ENCODE results near the gene ECT2. TPM values are rescaled to one million over a fixed set of nuclear protein-coding genes. Genes with fewer than 3 reads are reported as not detected.
"Not testable (repeated sequence)": the region's sequence is repeated elsewhere in the genome, so short reads cannot be mapped to it uniquely, and the experiment has no call there.

The ECT2 gene, protein sequence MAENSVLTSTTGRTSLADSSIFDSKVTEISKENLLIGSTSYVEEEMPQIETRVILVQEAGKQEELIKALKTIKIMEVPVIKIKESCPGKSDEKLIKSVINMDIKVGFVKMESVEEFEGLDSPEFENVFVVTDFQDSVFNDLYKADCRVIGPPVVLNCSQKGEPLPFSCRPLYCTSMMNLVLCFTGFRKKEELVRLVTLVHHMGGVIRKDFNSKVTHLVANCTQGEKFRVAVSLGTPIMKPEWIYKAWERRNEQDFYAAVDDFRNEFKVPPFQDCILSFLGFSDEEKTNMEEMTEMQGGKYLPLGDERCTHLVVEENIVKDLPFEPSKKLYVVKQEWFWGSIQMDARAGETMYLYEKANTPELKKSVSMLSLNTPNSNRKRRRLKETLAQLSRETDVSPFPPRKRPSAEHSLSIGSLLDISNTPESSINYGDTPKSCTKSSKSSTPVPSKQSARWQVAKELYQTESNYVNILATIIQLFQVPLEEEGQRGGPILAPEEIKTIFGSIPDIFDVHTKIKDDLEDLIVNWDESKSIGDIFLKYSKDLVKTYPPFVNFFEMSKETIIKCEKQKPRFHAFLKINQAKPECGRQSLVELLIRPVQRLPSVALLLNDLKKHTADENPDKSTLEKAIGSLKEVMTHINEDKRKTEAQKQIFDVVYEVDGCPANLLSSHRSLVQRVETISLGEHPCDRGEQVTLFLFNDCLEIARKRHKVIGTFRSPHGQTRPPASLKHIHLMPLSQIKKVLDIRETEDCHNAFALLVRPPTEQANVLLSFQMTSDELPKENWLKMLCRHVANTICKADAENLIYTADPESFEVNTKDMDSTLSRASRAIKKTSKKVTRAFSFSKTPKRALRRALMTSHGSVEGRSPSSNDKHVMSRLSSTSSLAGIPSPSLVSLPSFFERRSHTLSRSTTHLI
- total RNA-seq: 7.3 TPM

DNA sequence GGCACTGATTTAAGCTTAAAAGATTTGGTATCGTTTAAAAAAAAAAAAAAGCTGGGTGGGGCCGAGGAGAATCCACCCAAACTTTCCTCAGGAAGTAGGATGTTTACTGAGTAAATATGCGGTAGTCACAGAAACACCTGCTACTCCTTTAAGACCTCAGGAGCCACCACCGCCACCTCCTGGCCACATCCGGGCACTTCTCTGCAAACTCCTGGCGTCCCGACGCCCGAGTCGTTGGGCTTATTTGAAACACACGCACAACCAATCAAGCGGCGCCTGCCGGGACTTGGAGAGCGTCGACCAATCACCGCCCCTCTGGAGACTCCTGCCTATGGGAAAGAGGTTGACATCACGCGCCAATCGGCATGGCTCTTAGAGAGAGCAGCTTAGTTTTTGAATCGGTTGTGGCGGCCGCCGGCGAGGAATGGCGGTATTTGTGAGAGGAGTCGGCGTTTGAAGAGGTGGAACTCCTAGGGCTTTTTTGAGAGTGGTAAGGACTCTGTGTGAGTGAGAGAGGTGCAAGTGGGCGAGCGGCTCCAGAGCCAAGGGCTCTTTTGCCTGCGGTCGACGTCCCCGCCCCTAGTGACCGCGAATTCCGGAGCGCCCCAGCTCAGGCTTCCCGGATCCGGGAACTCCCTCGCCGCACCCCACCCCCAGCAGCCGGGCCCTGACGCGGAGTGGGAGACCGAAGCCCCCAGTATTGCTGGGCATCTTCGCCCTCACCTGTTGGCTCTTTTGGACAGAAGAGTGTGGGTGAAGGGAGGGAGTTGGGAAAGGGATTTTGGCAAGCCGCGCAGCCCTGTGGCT lies at the start of gene ECT2:
TSS of gene ECT2 (plus strand) at position 359 of the 807 bp plus-strand sequence. CDS start 3,805 bp downstream, outside the sequence.
- no peaks in the 10 kb centered on the region for H3K36me3 ChIP-seq (ENCODE audit: control insufficient read depth in 3 of 3, insufficient read depth in 3 of 3, low read length in 3 of 3)
- no peaks in the 10 kb centered on the region for H3K9me3 ChIP-seq (ENCODE audit: control insufficient read depth in 3 of 3, low read length in 3 of 3)
- peaks cover 4 to 7% (median 6%) of the 10 kb centered on the region in 3 donors for H3K4me1 ChIP-seq (ENCODE audit: control insufficient read depth in 3 of 3, insufficient read depth in 3 of 3, low read length in 3 of 3)
- peak within 1 kb of the TSS; percentile 82 to 88 (median 85) for H3K4me3 ChIP-seq (ENCODE audit: low read length in 3 of 3)
- no peaks in the 10 kb centered on the region for H3K27me3 ChIP-seq (ENCODE audit: control insufficient read depth in 3 of 3, insufficient read depth in 3 of 3, low read length in 3 of 3)
- peak within 1 kb of the TSS; percentile 80 to 84 (median 80) for H3K9ac ChIP-seq (ENCODE audit: low read depth in 1 of 3, low read length in 3 of 3)
- H3K27ac ChIP-seq (ENCODE audit: low read depth, low read length): peak within 1 kb of the TSS; percentile 62

DNA sequence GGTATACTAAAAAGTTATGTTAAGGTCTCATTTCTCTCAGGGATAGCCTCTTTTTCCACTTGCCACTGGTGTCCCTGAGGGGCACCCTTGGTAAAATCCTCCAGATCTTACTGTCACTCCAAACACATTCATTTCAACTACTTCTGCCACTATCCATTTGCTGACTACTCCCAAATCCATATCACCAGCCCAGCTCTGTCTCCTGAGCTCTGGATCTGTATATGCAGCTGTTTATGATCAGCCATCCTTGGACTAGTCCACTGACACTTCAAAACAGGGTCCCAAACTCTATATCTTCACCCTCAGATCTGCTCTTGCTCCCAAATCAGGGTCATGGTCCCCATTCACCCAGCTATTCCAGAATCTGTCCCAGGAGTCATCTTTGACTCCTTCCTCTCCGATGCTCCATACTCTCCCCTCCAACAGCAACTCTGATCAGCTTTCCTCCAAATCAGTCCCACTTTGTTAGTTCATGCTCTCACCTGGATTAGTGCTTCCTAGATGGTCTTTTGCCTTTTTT lies 49.5 kb upstream of the ECT2 start:
- peaks cover 0 to 3% (median 0%) of the 10 kb centered on the region in 3 donors for H3K4me1 ChIP-seq (ENCODE audit: control insufficient read depth in 3 of 3, insufficient read depth in 3 of 3, low read length in 3 of 3)
- H3K4me3 ChIP-seq (ENCODE audit: low read length in 3 of 3): no peak overlapping the region

DNA sequence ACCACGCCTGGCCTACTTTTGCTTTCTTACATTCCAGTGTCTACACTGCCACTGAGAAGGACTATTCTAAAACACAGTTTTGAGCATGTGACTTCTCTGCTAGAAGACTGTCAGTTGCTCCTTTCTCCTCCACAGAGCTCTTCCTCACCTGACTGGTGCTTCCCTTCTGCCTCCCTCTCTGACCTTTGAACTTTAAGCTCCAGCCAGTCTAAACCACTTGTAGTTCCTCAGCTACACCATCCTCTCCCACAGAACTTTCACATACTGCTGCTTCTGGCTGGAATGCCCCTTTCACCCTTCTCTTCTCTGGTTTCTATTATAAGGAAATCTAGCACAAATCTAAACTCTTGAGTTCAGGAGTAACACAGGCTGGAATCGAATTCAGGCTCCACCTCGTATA lies 48.8 kb upstream of the ECT2 start:
- no peak overlapping the region for H3K27ac ChIP-seq (ENCODE audit: low read depth, low read length)
- peaks cover 0 to 3% (median 0%) of the 10 kb centered on the region in 3 donors for H3K4me1 ChIP-seq (ENCODE audit: control insufficient read depth in 3 of 3, insufficient read depth in 3 of 3, low read length in 3 of 3)
- no peaks in the 10 kb centered on the region for H3K9me3 ChIP-seq (ENCODE audit: control insufficient read depth in 3 of 3, low read length in 3 of 3)
- no peaks in the 10 kb centered on the region for H3K27me3 ChIP-seq (ENCODE audit: control insufficient read depth in 3 of 3, insufficient read depth in 3 of 3, low read length in 3 of 3)
- H3K9ac ChIP-seq (ENCODE audit: low read depth in 1 of 3, low read length in 3 of 3): no peak overlapping the region
- no peak overlapping the region for H3K4me3 ChIP-seq (ENCODE audit: low read length in 3 of 3)
- no peaks in the 10 kb centered on the region for H3K36me3 ChIP-seq (ENCODE audit: control insufficient read depth in 3 of 3, insufficient read depth in 3 of 3, low read length in 3 of 3)

More for the DNA sequence above, 49.5 kb upstream of the ECT2 start:
- H3K9me3 ChIP-seq (ENCODE audit: control insufficient read depth in 3 of 3, low read length in 3 of 3): no peaks in the 10 kb centered on the region
- H3K9ac ChIP-seq (ENCODE audit: low read depth in 1 of 3, low read length in 3 of 3): no peak overlapping the region
- no peaks in the 10 kb centered on the region for H3K36me3 ChIP-seq (ENCODE audit: control insufficient read depth in 3 of 3, insufficient read depth in 3 of 3, low read length in 3 of 3)
- H3K27ac ChIP-seq (ENCODE audit: low read depth, low read length): no peak overlapping the region
- no peaks in the 10 kb centered on the region for H3K27me3 ChIP-seq (ENCODE audit: control insufficient read depth in 3 of 3, insufficient read depth in 3 of 3, low read length in 3 of 3)

DNA sequence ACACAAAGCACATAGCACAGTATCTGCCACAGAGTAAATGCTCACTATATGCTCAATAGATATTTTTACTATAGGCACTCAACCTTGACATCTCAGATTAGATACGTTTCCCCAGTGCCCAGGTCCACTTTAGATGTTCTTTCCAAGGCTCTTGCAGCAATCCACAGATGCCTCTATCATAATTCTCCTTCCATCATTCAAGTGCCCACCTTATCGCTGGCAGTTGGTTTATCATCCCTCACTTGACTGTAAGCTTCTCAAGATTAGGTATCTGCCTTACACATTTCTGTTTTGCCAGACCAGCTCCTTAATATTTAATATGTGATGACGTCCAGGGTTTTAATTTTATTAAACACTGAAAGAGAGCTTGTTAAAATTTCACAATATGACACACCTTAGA lies 48.3 kb upstream of the ECT2 start:
- no peaks in the 10 kb centered on the region for H3K36me3 ChIP-seq (ENCODE audit: control insufficient read depth in 3 of 3, insufficient read depth in 3 of 3, low read length in 3 of 3)
- no peak overlapping the region for H3K9ac ChIP-seq (ENCODE audit: low read depth in 1 of 3, low read length in 3 of 3)
- H3K4me1 ChIP-seq (ENCODE audit: control insufficient read depth in 3 of 3, insufficient read depth in 3 of 3, low read length in 3 of 3): peaks cover 0 to 3% (median 0%) of the 10 kb centered on the region in 3 donors
- no peaks in the 10 kb centered on the region for H3K27me3 ChIP-seq (ENCODE audit: control insufficient read depth in 3 of 3, insufficient read depth in 3 of 3, low read length in 3 of 3)
- no peak overlapping the region for H3K27ac ChIP-seq (ENCODE audit: low read depth, low read length)
- H3K9me3 ChIP-seq (ENCODE audit: control insufficient read depth in 3 of 3, low read length in 3 of 3): no peaks in the 10 kb centered on the region
- H3K4me3 ChIP-seq (ENCODE audit: low read length in 3 of 3): no peak overlapping the region

DNA sequence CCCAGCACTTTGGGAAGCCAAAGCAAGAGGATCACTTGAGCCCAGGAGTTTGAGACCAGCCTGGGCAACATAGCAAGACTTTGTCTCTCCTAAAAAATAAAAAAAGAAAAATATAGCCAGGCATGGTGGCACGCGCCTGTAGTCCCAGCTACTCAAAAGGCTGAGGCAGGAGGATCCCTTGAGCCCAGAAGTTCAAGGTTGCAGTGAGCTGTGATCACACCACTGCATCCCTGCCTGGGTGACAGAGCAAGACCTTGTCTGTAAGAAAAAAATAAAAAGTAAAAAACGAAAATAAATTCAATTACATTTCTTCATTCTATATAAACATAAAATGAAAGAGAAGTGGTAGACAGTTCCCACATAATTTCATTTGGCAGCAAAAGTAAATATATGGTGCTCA lies 47.8 kb upstream of the ECT2 start:
- H3K27me3 ChIP-seq (ENCODE audit: control insufficient read depth in 3 of 3, insufficient read depth in 3 of 3, low read length in 3 of 3); H3K9me3 ChIP-seq (ENCODE audit: control insufficient read depth in 3 of 3, low read length in 3 of 3); H3K9ac ChIP-seq (ENCODE audit: low read depth in 1 of 3, low read length in 3 of 3); H3K36me3 ChIP-seq (ENCODE audit: control insufficient read depth in 3 of 3, insufficient read depth in 3 of 3, low read length in 3 of 3); H3K4me3 ChIP-seq (ENCODE audit: low read length in 3 of 3); H3K4me1 ChIP-seq (ENCODE audit: control insufficient read depth in 3 of 3, insufficient read depth in 3 of 3, low read length in 3 of 3); H3K27ac ChIP-seq (ENCODE audit: low read depth, low read length): not testable (repeated sequence)

DNA sequence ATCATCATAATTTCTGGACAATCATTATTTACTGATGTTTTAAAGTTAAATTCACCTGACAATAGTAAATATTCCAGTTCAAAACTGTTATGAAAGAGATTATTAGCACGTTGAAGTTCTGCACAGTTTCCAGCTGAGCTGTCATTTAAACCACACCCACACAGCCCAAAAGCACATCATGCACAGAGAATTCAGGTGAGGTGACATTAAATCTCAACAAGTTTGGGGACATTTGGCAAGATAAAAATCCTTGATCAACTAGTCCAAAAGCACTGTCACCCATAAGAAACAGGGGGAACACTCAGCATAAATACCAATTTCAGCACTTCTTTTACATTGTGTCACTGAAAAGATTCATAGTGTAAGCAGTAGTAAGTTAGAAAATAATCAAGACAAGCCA lies 46.5 kb upstream of the ECT2 start:
- no peak overlapping the region for H3K27ac ChIP-seq (ENCODE audit: low read depth, low read length)
- H3K9me3 ChIP-seq (ENCODE audit: control insufficient read depth in 3 of 3, low read length in 3 of 3): no peaks in the 10 kb centered on the region
- H3K9ac ChIP-seq (ENCODE audit: low read depth in 1 of 3, low read length in 3 of 3): no peak overlapping the region
- no peaks in the 10 kb centered on the region for H3K27me3 ChIP-seq (ENCODE audit: control insufficient read depth in 3 of 3, insufficient read depth in 3 of 3, low read length in 3 of 3)
- peaks cover 0 to 6% (median 3%) of the 10 kb centered on the region in 3 donors for H3K4me1 ChIP-seq (ENCODE audit: control insufficient read depth in 3 of 3, insufficient read depth in 3 of 3, low read length in 3 of 3)
- no peaks in the 10 kb centered on the region for H3K36me3 ChIP-seq (ENCODE audit: control insufficient read depth in 3 of 3, insufficient read depth in 3 of 3, low read length in 3 of 3)
- no peak overlapping the region for H3K4me3 ChIP-seq (ENCODE audit: low read length in 3 of 3)

DNA sequence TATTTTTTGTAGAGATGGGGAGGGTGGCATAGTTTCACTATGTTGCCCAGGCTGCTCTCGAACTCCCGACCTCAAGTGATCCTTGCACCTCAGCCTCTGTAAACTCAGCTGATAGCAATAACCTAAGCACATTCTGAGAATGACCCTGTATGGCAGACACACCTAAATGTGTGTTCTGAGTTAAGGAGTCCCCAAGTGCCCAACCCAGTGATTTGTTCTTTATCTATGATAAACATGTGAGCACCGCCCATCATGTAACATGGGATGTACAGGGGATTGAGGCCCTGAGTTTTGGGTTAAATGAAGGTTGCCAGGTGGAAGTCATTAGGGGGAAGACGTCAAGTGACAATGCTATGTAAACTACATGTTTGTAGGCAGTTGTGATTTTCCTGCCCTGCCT lies 45.4 kb upstream of the ECT2 start:
- Histone ChIP-seq H3K36me3 (ENCODE audit: control insufficient read depth in 3 of 3, insufficient read depth in 3 of 3, low read length in 3 of 3) (no peaks in the 10 kb centered on the region), H3K4me3 (ENCODE audit: low read length in 3 of 3) (no peak overlapping the region), H3K27me3 (ENCODE audit: control insufficient read depth in 3 of 3, insufficient read depth in 3 of 3, low read length in 3 of 3) (no peaks in the 10 kb centered on the region), H3K9me3 (ENCODE audit: control insufficient read depth in 3 of 3, low read length in 3 of 3) (no peaks in the 10 kb centered on the region), H3K27ac (ENCODE audit: low read depth, low read length) (no peak overlapping the region), H3K9ac (ENCODE audit: low read depth in 1 of 3, low read length in 3 of 3) (no peak overlapping the region), H3K4me1 (ENCODE audit: control insufficient read depth in 3 of 3, insufficient read depth in 3 of 3, low read length in 3 of 3) (peaks cover 10 to 17% (median 12%) of the 10 kb centered on the region in 3 donors)

DNA sequence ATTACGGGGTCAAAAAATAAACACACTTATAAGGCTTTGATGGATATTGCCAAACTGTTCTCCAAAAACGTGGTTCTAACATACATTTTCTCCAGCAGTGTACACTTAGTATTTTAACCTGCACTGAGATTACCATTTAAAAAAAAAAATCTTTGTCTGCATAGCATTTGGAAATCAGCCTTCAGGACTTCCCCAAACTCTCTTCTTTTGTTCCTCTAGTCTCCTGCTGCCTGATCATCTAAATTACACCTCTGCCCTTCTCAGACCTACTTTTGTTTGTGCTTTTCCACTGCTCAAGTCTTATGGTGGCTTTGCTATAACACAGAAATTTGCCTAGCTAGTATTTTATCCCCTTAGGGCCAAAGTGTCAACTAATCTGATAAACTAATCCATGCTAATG lies 43.5 kb upstream of the ECT2 start:
- Histone ChIP-seq H3K27ac (ENCODE audit: low read depth, low read length) (no peak overlapping the region), H3K4me3 (ENCODE audit: low read length in 3 of 3) (no peak overlapping the region), H3K27me3 (ENCODE audit: control insufficient read depth in 3 of 3, insufficient read depth in 3 of 3, low read length in 3 of 3) (no peaks in the 10 kb centered on the region), H3K4me1 (ENCODE audit: control insufficient read depth in 3 of 3, insufficient read depth in 3 of 3, low read length in 3 of 3) (peaks cover 10 to 23% (median 17%) of the 10 kb centered on the region in 3 donors), H3K9ac (ENCODE audit: low read depth in 1 of 3, low read length in 3 of 3) (no peak overlapping the region), H3K36me3 (ENCODE audit: control insufficient read depth in 3 of 3, insufficient read depth in 3 of 3, low read length in 3 of 3) (no peaks in the 10 kb centered on the region), H3K9me3 (ENCODE audit: control insufficient read depth in 3 of 3, low read length in 3 of 3) (no peaks in the 10 kb centered on the region)

DNA sequence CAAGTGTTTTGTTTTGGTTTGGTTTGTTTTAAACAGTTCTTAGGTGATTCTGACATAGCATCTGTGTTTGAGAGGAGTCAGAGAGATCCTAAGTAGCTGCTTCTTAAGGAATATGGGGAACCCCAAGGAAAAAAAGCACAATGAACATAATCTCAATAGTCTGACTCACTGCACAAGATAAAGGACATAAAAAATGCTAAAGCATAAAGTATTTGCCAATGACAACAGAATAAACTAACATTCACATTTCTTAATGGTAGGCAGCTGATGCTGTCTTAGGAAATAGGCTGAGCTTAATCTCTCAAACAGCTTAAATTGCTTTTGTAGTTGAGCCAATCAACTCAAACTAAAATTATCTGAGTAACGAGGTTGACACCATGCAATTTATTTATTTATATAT lies 42.6 kb upstream of the ECT2 start:
- H3K4me3 ChIP-seq (ENCODE audit: low read length in 3 of 3): no peak overlapping the region
- H3K27ac ChIP-seq (ENCODE audit: low read depth, low read length): no peak overlapping the region
- no peak overlapping the region for H3K9ac ChIP-seq (ENCODE audit: low read depth in 1 of 3, low read length in 3 of 3)
- H3K9me3 ChIP-seq (ENCODE audit: control insufficient read depth in 3 of 3, low read length in 3 of 3): no peaks in the 10 kb centered on the region
- H3K36me3 ChIP-seq (ENCODE audit: control insufficient read depth in 3 of 3, insufficient read depth in 3 of 3, low read length in 3 of 3): no peaks in the 10 kb centered on the region
- no peaks in the 10 kb centered on the region for H3K27me3 ChIP-seq (ENCODE audit: control insufficient read depth in 3 of 3, insufficient read depth in 3 of 3, low read length in 3 of 3)
- H3K4me1 ChIP-seq (ENCODE audit: control insufficient read depth in 3 of 3, insufficient read depth in 3 of 3, low read length in 3 of 3): peaks cover 10 to 23% (median 17%) of the 10 kb centered on the region in 3 donors
